ENCODE results near the gene PDCD2L. TPM values are rescaled to one million over a fixed set of nuclear protein-coding genes. Genes with fewer than 3 reads are reported as not detected.
A peak's percentile ranks its signal among the peaks of the same experiment; 100 is the strongest.

PDCD2L gene
- total and polyA plus RNA-seq, 10 donors = 5.2 to 19.7 (median 12.0) TPM

- Histone ChIP-seq H3K4me1 (peaks cover 11 to 56% (median 32%) of the 10 kb centered on the region in 6 donors), H3K36me3 (peaks cover 0 to 43% (median 36%) of the 10 kb centered on the region in 6 donors), H3K27me3 (replicated peaks in 1 of 7) (no peaks in the 10 kb centered on the region), H3K4me3 (peak overlapping the region; percentile 82 to 100 (median 98)), H3K9me3 (no peaks in the 10 kb centered on the region), H3K27ac (peak overlapping the region; percentile 74 to 92 (median 86))
- TF ChIP-seq POLR2AphosphoS5 (IDR thresholded peaks at IDR 0.05) = no peak
- no peak for TF ChIP-seq POLR2A (IDR thresholded peaks at IDR 0.05)
- TF ChIP-seq, protein P1, sequence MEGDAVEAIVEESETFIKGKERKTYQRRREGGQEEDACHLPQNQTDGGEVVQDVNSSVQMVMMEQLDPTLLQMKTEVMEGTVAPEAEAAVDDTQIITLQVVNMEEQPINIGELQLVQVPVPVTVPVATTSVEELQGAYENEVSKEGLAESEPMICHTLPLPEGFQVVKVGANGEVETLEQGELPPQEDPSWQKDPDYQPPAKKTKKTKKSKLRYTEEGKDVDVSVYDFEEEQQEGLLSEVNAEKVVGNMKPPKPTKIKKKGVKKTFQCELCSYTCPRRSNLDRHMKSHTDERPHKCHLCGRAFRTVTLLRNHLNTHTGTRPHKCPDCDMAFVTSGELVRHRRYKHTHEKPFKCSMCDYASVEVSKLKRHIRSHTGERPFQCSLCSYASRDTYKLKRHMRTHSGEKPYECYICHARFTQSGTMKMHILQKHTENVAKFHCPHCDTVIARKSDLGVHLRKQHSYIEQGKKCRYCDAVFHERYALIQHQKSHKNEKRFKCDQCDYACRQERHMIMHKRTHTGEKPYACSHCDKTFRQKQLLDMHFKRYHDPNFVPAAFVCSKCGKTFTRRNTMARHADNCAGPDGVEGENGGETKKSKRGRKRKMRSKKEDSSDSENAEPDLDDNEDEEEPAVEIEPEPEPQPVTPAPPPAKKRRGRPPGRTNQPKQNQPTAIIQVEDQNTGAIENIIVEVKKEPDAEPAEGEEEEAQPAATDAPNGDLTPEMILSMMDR (IDR thresholded peaks at IDR 0.05 in 8 of 11, conservative IDR thresholded peaks at IDR 0.05 in 3 of 11) = no peak
- 6 to 12% (median 8%) methylated on average over 20 to 45 of the region's 45 CpGs for WGBS, 5 donors
- intact Hi-C loops (cut with DNase I; ENCODE audit: low total_unique reads) = no loop called here
- peak; percentile 86 for DNase-seq
Observed at GRCh38 chr19:34365463-34366401, 38.5 kb upstream of the PDCD2L start.

DNA sequence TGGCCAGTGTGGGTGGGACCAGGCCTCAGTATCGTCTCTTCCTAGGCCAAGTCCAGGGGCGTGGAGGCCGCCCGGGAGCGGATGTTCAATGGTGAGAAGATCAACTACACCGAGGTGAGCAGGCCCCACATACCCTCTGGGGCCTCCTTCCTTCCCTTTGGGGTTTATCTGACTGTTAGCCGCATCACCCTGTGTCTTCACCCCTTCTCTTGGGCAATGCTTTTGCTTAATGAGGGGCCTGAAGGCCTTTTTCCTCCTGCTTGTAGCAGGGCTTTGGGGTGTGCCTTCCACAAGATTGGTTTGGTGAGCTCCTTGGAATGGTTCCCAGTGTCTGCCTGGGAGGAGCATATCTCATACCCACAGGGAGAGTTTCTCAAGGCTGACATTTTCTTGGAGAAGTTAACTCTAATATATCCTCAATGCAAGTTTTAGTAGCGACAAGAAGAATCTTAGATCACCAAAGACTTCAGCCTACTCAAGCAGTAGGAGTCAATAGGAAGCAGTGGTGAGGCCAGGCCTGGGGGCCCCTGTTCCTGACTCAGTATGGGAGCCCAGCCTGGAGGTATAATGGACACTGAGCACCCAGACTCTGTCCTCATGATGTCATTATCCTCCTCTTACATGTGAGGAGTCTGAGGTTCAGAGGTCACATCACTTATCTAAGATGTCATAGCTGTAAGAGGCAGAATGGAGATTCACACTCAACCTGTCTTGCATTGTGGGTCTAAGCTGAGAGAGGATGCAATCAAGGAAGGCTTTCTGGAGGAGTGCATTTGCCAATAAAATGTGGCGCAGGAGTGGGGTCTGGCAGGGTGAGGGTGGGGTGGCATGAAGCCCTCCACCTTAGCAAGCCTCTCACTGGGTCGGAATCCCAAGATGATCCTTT lies 37.2 kb upstream of the PDCD2L start:
- Histone ChIP-seq H3K36me3 (peaks cover 0 to 56% (median 42%) of the 10 kb centered on the region in 6 donors), H3K4me3 (peak overlapping the region in 4 of 8 donors; percentile 82 to 100 (median 99)), H3K27ac (peak overlapping the region in 5 of 8 donors; percentile 26 to 91 (median 87))

DNA sequence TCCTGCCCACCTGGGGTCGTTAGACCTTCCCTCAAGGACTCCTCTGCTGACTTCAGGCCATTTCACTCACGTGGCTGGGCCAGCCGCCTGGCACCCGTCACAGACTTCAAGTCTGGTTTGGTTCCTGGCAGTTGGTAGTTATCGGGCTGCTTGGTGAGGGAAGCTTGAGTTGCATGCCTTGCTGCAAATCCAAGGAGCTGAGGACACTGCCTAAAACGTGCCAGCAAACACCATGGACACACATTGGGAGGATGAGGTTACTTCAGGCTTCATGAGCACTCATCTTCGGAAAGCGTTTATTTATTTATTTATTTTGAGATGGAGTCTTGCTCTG lies 36.6 kb upstream of the PDCD2L start:
- WGBS, 5 donors = 70 to 97% (median 81%) methylated on average over 8 of the region's 8 CpGs

More for the DNA sequence above, 37.2 kb upstream of the PDCD2L start:
- H3K27me3 ChIP-seq (replicated peaks in 1 of 7) = no peaks in the 10 kb centered on the region
- intact Hi-C loops (cut with DNase I; ENCODE audit: low total_unique reads) = no loop called here
- peak in 1 of 3 donors; percentile 1 for TF ChIP-seq POLR2AphosphoS5 (IDR thresholded peaks at IDR 0.05)
- TF ChIP-seq POLR2A (IDR thresholded peaks at IDR 0.05) = no peak
- TF ChIP-seq, protein P1 (IDR thresholded peaks at IDR 0.05 in 8 of 11, conservative IDR thresholded peaks at IDR 0.05 in 3 of 11) = no peak
- H3K4me1 ChIP-seq = peaks cover 11 to 63% (median 32%) of the 10 kb centered on the region in 6 donors
- WGBS, 5 donors = 53 to 73% (median 66%) methylated on average over 6 to 10 of the region's 10 CpGs
- DNase-seq = no peak
- no peaks in the 10 kb centered on the region for H3K9me3 ChIP-seq

More for the DNA sequence above, 36.6 kb upstream of the PDCD2L start:
- TF ChIP-seq POLR2AphosphoS5 (IDR thresholded peaks at IDR 0.05) (no peak), POLR2A (IDR thresholded peaks at IDR 0.05) (no peak)
- TF ChIP-seq, protein P1 (IDR thresholded peaks at IDR 0.05 in 8 of 11, conservative IDR thresholded peaks at IDR 0.05 in 3 of 11) = no peak
- peak overlapping the region in 3 of 8 donors; percentile 87 to 91 (median 91) for H3K27ac ChIP-seq
- intact Hi-C loops (cut with DNase I; ENCODE audit: low total_unique reads) = no loop called here
- H3K27me3 ChIP-seq (replicated peaks in 1 of 7) = no peaks in the 10 kb centered on the region
- DNase-seq = no peak
- H3K4me1 ChIP-seq = peaks cover 11 to 63% (median 32%) of the 10 kb centered on the region in 6 donors
- peak overlapping the region in 1 of 8 donors; percentile 100 for H3K4me3 ChIP-seq
- peaks cover 0 to 62% (median 46%) of the 10 kb centered on the region in 6 donors for H3K36me3 ChIP-seq
- H3K9me3 ChIP-seq = no peaks in the 10 kb centered on the region

All from spleen (tissue), 11 donors.